Measurements from ENCODE around the gene PRKACA. TPM values are rescaled to one million over a fixed set of nuclear protein-coding genes. Genes with fewer than 3 reads are reported as not detected.

The PRKACA gene
- polyA plus RNA-seq, 1 experiment, result 17.9 TPM

GRCh38 chr19:14063105-14063504 is 54.5 kb downstream of the PRKACA start:
- H3K27me3 ChIP-seq (ENCODE audit: control insufficient read depth, insufficient read depth, low read length), result peaks cover 14% of the 10 kb centered on the region
- H3K4me3 ChIP-seq (ENCODE audit: low read depth, low read length), result no peak overlapping the region
- H3K9me3 ChIP-seq (ENCODE audit: control insufficient read depth, insufficient read depth, low read length), result no peaks in the 10 kb centered on the region
- H3K27ac ChIP-seq (ENCODE audit: low read depth, low read length), result no peak overlapping the region
- POLR2A ChIA-PET, result no interaction called here
- CTCF ChIA-PET, result no interaction called here
- TF ChIP-seq CTCF (IDR thresholded peaks at IDR 0.05; ENCODE audit: low read depth, low read length), result no peak
- no peak for DNase-seq (ENCODE audit: low read depth, low spot score)

- H3K27ac ChIP-seq (ENCODE audit: low read depth, low read length), result no peak overlapping the region
- DNase-seq (ENCODE audit: low read depth, low spot score), result no peak
- H3K9me3 ChIP-seq (ENCODE audit: control insufficient read depth, insufficient read depth, low read length), result no peaks in the 10 kb centered on the region
- H3K27me3 ChIP-seq (ENCODE audit: control insufficient read depth, insufficient read depth, low read length), result peaks cover 14% of the 10 kb centered on the region
- H3K4me3 ChIP-seq (ENCODE audit: low read depth, low read length), result no peak overlapping the region
- ChIA-PET POLR2A (no interaction called here), CTCF (interaction anchor here (1.6 to 4.2 kb wide), 2 partner anchors 9 to 10 kb away, joined by 4 to 68 read pairs; partner anchors contain the start of gene MISP3)
- TF ChIP-seq CTCF (IDR thresholded peaks at IDR 0.05; ENCODE audit: low read depth, low read length), result no peak
Measured at GRCh38 chr19:14062558-14062855, 55.1 kb downstream of the PRKACA start.

GRCh38 chr19:14061751-14062557 is 55.6 kb downstream of the PRKACA start, which contains the start of gene PALM3:
Gene PALM3 (minus strand): TSS chr19:14062076. CDS start chr19:14061980, 96 bp downstream.
- no peak within 1 kb of the TSS for H3K4me3 ChIP-seq (ENCODE audit: low read depth, low read length)
- ChIA-PET POLR2A (interaction anchor here (0.6 kb wide), 1 partner anchor 17 kb away, joined by 4 read pairs; no protein-coding TSS in a partner anchor), CTCF (interaction anchor here (1.6 to 4.2 kb wide), 2 partner anchors 9 kb away, joined by 4 to 68 read pairs; partner anchors contain the start of gene MISP3)
- TF ChIP-seq CTCF (IDR thresholded peaks at IDR 0.05; ENCODE audit: low read depth, low read length), result no peak
- H3K27me3 ChIP-seq (ENCODE audit: control insufficient read depth, insufficient read depth, low read length), result peaks cover 14% of the 10 kb centered on the region
- no peaks in the 10 kb centered on the region for H3K9me3 ChIP-seq (ENCODE audit: control insufficient read depth, insufficient read depth, low read length)
- DNase-seq (ENCODE audit: low read depth, low spot score), result no peak
- no peak within 1 kb of the TSS for H3K27ac ChIP-seq (ENCODE audit: low read depth, low read length)

- Histone ChIP-seq H3K4me3 (ENCODE audit: low read depth, low read length) (no peak overlapping the region), H3K27me3 (ENCODE audit: control insufficient read depth, insufficient read depth, low read length) (peaks cover 14% of the 10 kb centered on the region), H3K27ac (ENCODE audit: low read depth, low read length) (no peak overlapping the region), H3K9me3 (ENCODE audit: control insufficient read depth, insufficient read depth, low read length) (no peaks in the 10 kb centered on the region)
- DNase-seq (ENCODE audit: low read depth, low spot score), result no peak
- no peak for TF ChIP-seq CTCF (IDR thresholded peaks at IDR 0.05; ENCODE audit: low read depth, low read length)
- CTCF ChIA-PET, result interaction anchor here (1.6 to 4.2 kb wide), 2 partner anchors 8 to 10 kb away, joined by 4 to 68 read pairs; partner anchors contain the start of gene MISP3
- POLR2A ChIA-PET, result interaction anchor here (0.5 kb wide), 1 partner anchor 35 kb away, joined by 5 read pairs; no protein-coding TSS in a partner anchor
Measured at GRCh38 chr19:14061081-14061749, 56.3 kb downstream of the PRKACA start.
